Lower leg skin (tissue), 4 donors: ENCODE data around the gene LCE1E. TPM values are rescaled to one million over a fixed set of nuclear protein-coding genes. Genes with fewer than 3 reads are reported as not detected.

Experiments used
- DNase-seq, 2 donors: peaks; one replicate each; pipeline ENCODE4 v3.0.0-alpha.2; 2019; ENCODE audit warnings: low spot score in 2 of 2
- H3K4me3 ChIP-seq: fragments of 200-600 bp; sonication (generic); 2 replicates; pipeline ENCODE4 v1.5.1; 2017; ENCODE audit warnings: mild to moderate bottlenecking, low read depth; ENCODE audit not compliant: poor library complexity, severe bottlenecking
- CTCF ChIP-seq, 3 donors: fragments of 450-650 bp; IDR thresholded peaks; one replicate each; pipeline ENCODE4 v1.5.1; 2016; ENCODE audit warnings: antibody characterized with exemption in 3 of 3, mild to moderate bottlenecking in 3 of 3, moderate library complexity in 2 of 3
- POLR2A ChIP-seq, 2 donors: fragments of 450-650 bp; IDR thresholded peaks; one replicate each; pipeline ENCODE4 v1.6.1; 2016 to 2017; ENCODE audit warnings: antibody characterized with exemption in 2 of 2, mild to moderate bottlenecking in 1 of 2, moderate library complexity in 1 of 2
- WGBS, 2 donors: methylation state at CpG; one replicate each; pipeline ENCODE4 v1.1.5; 2018; 5-methylcytosine and 5-hydroxymethylcytosine counted together
- intact Hi-C: fragments of 100-400 bp; cut with DNase I; formaldehyde crosslinking; loops from one replicate; pipeline ENCODE4 v1.15.0; 2023; ENCODE audit warnings: low total_unique reads
- total RNA-seq, 4 donors: library from RNA; depleted of rRNA; stranded (reverse); fragments of >200 nt; gene quantifications; one replicate each; pipeline ENCODE4 v1.1.0, GENCODE V29; 2016

The LCE1E gene
- total RNA-seq, 4 donors from 2014 or later, result 45.3 to 112 (median 101) TPM

- no peak for TF ChIP-seq CTCF (IDR thresholded peaks at IDR 0.05)
- TF ChIP-seq POLR2A (IDR thresholded peaks at IDR 0.05), result no peak
- H3K4me3 ChIP-seq, result no peak overlapping the region
These were observed 40.2 kb upstream of the LCE1E start for GRCh38 chr1:152745765-152746444.

GRCh38 chr1:152747831-152748230, 38.2 kb upstream of the LCE1E start:
- WGBS, 2 donors, result 18 to 42% methylated on average over 1 of the region's 1 CpG
- no peak overlapping the region for H3K4me3 ChIP-seq
- intact Hi-C loops, result no loop called here
- TF ChIP-seq POLR2A (IDR thresholded peaks at IDR 0.05), result no peak
- TF ChIP-seq CTCF (IDR thresholded peaks at IDR 0.05), result no peak
- no peak for DNase-seq

More at GRCh38 chr1:152745765-152746444, 40.2 kb upstream of the LCE1E start:
- no peak for DNase-seq
- intact Hi-C loops, result no loop called here
- WGBS, 2 donors, result 84 to 86% methylated on average over 6 of the region's 6 CpGs

GRCh38 chr1:152752225-152752624, 33.8 kb upstream of the LCE1E start:
- H3K4me3 ChIP-seq, result no peak overlapping the region
- intact Hi-C loops, result no loop called here
- TF ChIP-seq CTCF (IDR thresholded peaks at IDR 0.05), result no peak
- no peak for DNase-seq
- WGBS, 2 donors, result 33 to 50% methylated on average over 1 of the region's 1 CpG

GRCh38 chr1:152753586-152753985, 32.5 kb upstream of the LCE1E start:
- intact Hi-C loops, result no loop called here
- no peak overlapping the region for H3K4me3 ChIP-seq
- no peak for TF ChIP-seq CTCF (IDR thresholded peaks at IDR 0.05)
- TF ChIP-seq POLR2A (IDR thresholded peaks at IDR 0.05), result no peak
- WGBS, 2 donors, result 32 to 56% methylated on average over 1 of the region's 1 CpG
- no peak for DNase-seq

- no peak for DNase-seq
- no peak for TF ChIP-seq CTCF (IDR thresholded peaks at IDR 0.05)
- no peak for TF ChIP-seq POLR2A (IDR thresholded peaks at IDR 0.05)
- WGBS, 2 donors, result 67 to 80% methylated on average over 2 of the region's 2 CpGs
- no peak overlapping the region for H3K4me3 ChIP-seq
- intact Hi-C loops, result no loop called here
These were observed 29.2 kb upstream of the LCE1E start for GRCh38 chr1:152756872-152757271.

GRCh38 chr1:152757747-152758146, 28.3 kb upstream of the LCE1E start, which contains the start of gene KPRP:
Gene KPRP, plus strand, starts transcription at chr1:152758025. Its CDS starts 1,564 bp downstream, at chr1:152759589.
- 49 to 59% methylated on average over 6 of the region's 6 CpGs for WGBS, 2 donors
- DNase-seq, result no peak
- TF ChIP-seq POLR2A (IDR thresholded peaks at IDR 0.05) (no peak), CTCF (IDR thresholded peaks at IDR 0.05) (no peak)
- H3K4me3 ChIP-seq, result no peak within 1 kb of the TSS
- intact Hi-C loops, result no loop called here
